ENCODE data around the gene MBNL2. TPM values are rescaled to one million over a fixed set of nuclear protein-coding genes. Genes with fewer than 3 reads are reported as not detected.
"Not testable (repeated sequence)": the region's sequence is repeated elsewhere in the genome, so short reads cannot be mapped to it uniquely, and the experiment has no call there.

The MBNL2 gene
- total RNA-seq, 4 donors from 2014 or later = 50.7 to 115 (median 72.0) TPM

GRCh38 chr13:97346561-97347254, 124.6 kb downstream of the MBNL2 start:
- DNase-seq = no peak
- TF ChIP-seq CTCF (IDR thresholded peaks at IDR 0.05) = no peak
- TF ChIP-seq POLR2A (IDR thresholded peaks at IDR 0.05) = no peak
- intact Hi-C loops (cut with DNase I; ENCODE audit: low total_unique reads) = loop anchor here (10.0 kb wide), 1 partner anchor 122 kb away; the partner anchor contains the start of gene MBNL2
- no peaks in the 10 kb centered on the region for H3K36me3 ChIP-seq
- H3K27ac ChIP-seq = no peak overlapping the region
- no peak overlapping the region for H3K4me3 ChIP-seq
- no peaks in the 10 kb centered on the region for H3K9me3 ChIP-seq
- H3K4me1 ChIP-seq = peaks cover 0 to 3% of the 10 kb centered on the region in 2 donors
- no peaks in the 10 kb centered on the region for H3K27me3 ChIP-seq

GRCh38 chr13:97347255-97347932, 125.3 kb downstream of the MBNL2 start:
- Histone ChIP-seq H3K27ac (no peak overlapping the region), H3K4me1 (peaks cover 0 to 3% of the 10 kb centered on the region in 2 donors), H3K27me3 (no peaks in the 10 kb centered on the region), H3K36me3 (no peaks in the 10 kb centered on the region), H3K4me3 (no peak overlapping the region), H3K9me3 (no peaks in the 10 kb centered on the region)
- intact Hi-C loops (cut with DNase I; ENCODE audit: low total_unique reads) = loop anchor here (10.0 kb wide), 1 partner anchor 123 kb away; the partner anchor contains the start of gene MBNL2
- TF ChIP-seq POLR2A (IDR thresholded peaks at IDR 0.05) (no peak), CTCF (IDR thresholded peaks at IDR 0.05) (no peak)
- DNase-seq = no peak

GRCh38 chr13:97348569-97349100, 126.5 kb downstream of the MBNL2 start:
- DNase-seq = no peak
- H3K36me3 ChIP-seq = no peaks in the 10 kb centered on the region
- H3K27ac ChIP-seq = no peak overlapping the region
- no peak for TF ChIP-seq POLR2A (IDR thresholded peaks at IDR 0.05)
- no peak for TF ChIP-seq CTCF (IDR thresholded peaks at IDR 0.05)
- H3K4me3 ChIP-seq = no peak overlapping the region
- intact Hi-C loops (cut with DNase I; ENCODE audit: low total_unique reads) = loop anchor here (10.0 kb wide), 1 partner anchor 124 kb away; the partner anchor contains the start of gene MBNL2
- H3K4me1 ChIP-seq = peaks cover 0 to 3% of the 10 kb centered on the region in 2 donors
- no peaks in the 10 kb centered on the region for H3K27me3 ChIP-seq
- no peaks in the 10 kb centered on the region for H3K9me3 ChIP-seq

GRCh38 chr13:97352012-97352411, 129.9 kb downstream of the MBNL2 start:
- H3K27me3 ChIP-seq; H3K36me3 ChIP-seq; intact Hi-C loops (cut with DNase I; ENCODE audit: low total_unique reads); H3K9me3 ChIP-seq; H3K4me3 ChIP-seq; DNase-seq; H3K27ac ChIP-seq; H3K4me1 ChIP-seq: not testable (repeated sequence)

- Histone ChIP-seq H3K36me3 (no peaks in the 10 kb centered on the region), H3K27ac (peak overlapping the region in 1 of 2 donors; percentile 29), H3K4me3 (no peak overlapping the region), H3K9me3 (no peaks in the 10 kb centered on the region), H3K27me3 (no peaks in the 10 kb centered on the region), H3K4me1 (no peaks in the 10 kb centered on the region)
- TF ChIP-seq CTCF (IDR thresholded peaks at IDR 0.05) (no peak), POLR2A (IDR thresholded peaks at IDR 0.05) (no peak)
- no peak for DNase-seq
- intact Hi-C loops (cut with DNase I; ENCODE audit: low total_unique reads) = no loop called here
Observed at GRCh38 chr13:97352815-97353214, 130.7 kb downstream of the MBNL2 start.

Measured in uterus (tissue), 4 donors.